ENCODE results near the gene SLC2A4RG.
"Not testable (repeated sequence)": the region's sequence is repeated elsewhere in the genome, so short reads cannot be mapped to it uniquely, and the experiment has no call there.

SLC2A4RG gene

GRCh38 chr20:63758152-63758551, 18.6 kb downstream of the SLC2A4RG start:
- FAIRE-seq, result no peak

GRCh38 chr20:63759377-63759901, 19.9 kb downstream of the SLC2A4RG start:
- FAIRE-seq, result no peak

GRCh38 chr20:63765082-63765873, 25.7 kb downstream of the SLC2A4RG start:
- FAIRE-seq, result no peak

- no peak for FAIRE-seq
Observed at GRCh38 chr20:63765902-63766301, 26.3 kb downstream of the SLC2A4RG start.

GRCh38 chr20:63766695-63767426, 27.3 kb downstream of the SLC2A4RG start:
- FAIRE-seq, result no peak

- FAIRE-seq, result no peak
Observed at GRCh38 chr20:63767456-63767855, 27.9 kb downstream of the SLC2A4RG start.

GRCh38 chr20:63767886-63768285, 28.3 kb downstream of the SLC2A4RG start:
- no peak for FAIRE-seq

- no peak for FAIRE-seq
Observed at GRCh38 chr20:63768591-63769515, 29.3 kb downstream of the SLC2A4RG start.

GRCh38 chr20:63769891-63770474, 30.4 kb downstream of the SLC2A4RG start:
- no peak for FAIRE-seq

GRCh38 chr20:63771046-63771707, 31.6 kb downstream of the SLC2A4RG start:
- no peak for FAIRE-seq

- FAIRE-seq, result no peak
Observed at GRCh38 chr20:63772781-63773518, 33.4 kb downstream of the SLC2A4RG start.

GRCh38 chr20:63773571-63774241, 34.1 kb downstream of the SLC2A4RG start:
- FAIRE-seq, result no peak

GRCh38 chr20:63774306-63774705, 34.7 kb downstream of the SLC2A4RG start:
- FAIRE-seq, result no peak

GRCh38 chr20:63775096-63775978, 35.8 kb downstream of the SLC2A4RG start:
- no peak for FAIRE-seq

GRCh38 chr20:63776875-63777274, 37.3 kb downstream of the SLC2A4RG start:
- FAIRE-seq, result not testable (repeated sequence)

- FAIRE-seq, result no peak
Observed at GRCh38 chr20:63777614-63778013, 38.0 kb downstream of the SLC2A4RG start.

GRCh38 chr20:63778034-63778752, 38.6 kb downstream of the SLC2A4RG start:
- FAIRE-seq, result no peak

- no peak for FAIRE-seq
Observed at GRCh38 chr20:63778857-63779256, 39.3 kb downstream of the SLC2A4RG start.

- no peak for FAIRE-seq
Observed at GRCh38 chr20:63781181-63781580, 41.6 kb downstream of the SLC2A4RG start.

Measured in G401.6 (cell line).